ENCODE results near the gene KIF26B. TPM values are rescaled to one million over a fixed set of nuclear protein-coding genes. Genes with fewer than 3 reads are reported as not detected.
A peak's percentile ranks its signal among the peaks of the same experiment; 100 is the strongest.

KIF26B gene
- total and polyA plus RNA-seq, 4 donors: 10.9 to 37.1 (median 19.2) TPM

DNA sequence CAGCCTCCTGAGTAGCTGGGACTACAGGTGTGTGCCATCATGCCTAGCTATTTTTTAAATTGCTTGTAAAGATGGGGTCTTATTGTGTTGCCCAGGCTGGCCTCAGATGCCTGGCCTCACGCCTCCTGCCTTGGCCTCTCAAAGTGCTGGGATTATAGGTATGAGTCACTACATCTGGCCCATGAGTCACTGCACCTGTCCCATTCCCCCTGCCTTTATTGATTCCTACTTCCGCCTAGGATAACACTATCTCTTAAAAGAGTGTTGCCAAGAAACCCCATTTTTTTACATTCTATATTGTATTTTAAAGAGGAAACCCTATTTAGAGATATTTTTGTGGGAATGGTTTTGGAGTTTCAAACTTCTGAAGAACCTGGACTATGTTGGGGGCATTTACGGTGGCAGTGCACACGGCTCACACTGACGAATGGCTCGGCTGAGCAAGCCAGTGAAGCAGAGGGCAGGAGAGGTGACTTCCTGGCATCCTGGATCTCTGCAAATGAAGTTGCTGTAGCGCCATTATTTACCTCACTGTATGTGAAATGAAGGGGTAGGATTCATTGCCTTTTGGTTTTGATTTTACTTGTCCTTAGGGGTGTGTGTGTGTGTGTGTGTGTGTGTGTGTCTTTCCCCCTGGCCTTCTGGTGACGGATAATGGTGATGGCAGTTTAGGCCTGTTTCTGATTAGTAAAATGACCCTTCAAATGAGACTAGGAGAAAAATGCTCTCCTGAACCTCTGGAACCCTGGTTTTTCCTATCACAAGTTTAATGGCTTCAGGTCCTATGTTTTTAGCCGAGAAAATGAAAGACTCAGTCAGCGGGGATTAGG lies 22.5 kb downstream of the KIF26B start:
- Histone ChIP-seq H3K9me3 (ENCODE audit: control insufficient read depth, insufficient read depth, low read length) (no peaks in the 10 kb centered on the region), H3K4me1 (ENCODE audit: control insufficient read depth, insufficient read depth, low read length) (peaks cover 16% of the 10 kb centered on the region), H3K27ac (ENCODE audit: low read depth, low read length) (no peak overlapping the region), H3K36me3 (ENCODE audit: control insufficient read depth, insufficient read depth, low read length) (peaks cover 2% of the 10 kb centered on the region), H3K27me3 (ENCODE audit: control insufficient read depth, insufficient read depth, low read length) (no peaks in the 10 kb centered on the region), H3K4me3 (ENCODE audit: low read depth, low read length) (no peak overlapping the region)
- no peak for DNase-seq (ENCODE audit: low read depth in 4 of 6, low spot score in 6 of 6)
- WGBS (ENCODE audit: insufficient coverage): 89% methylated on average over 7 of the region's 10 CpGs

DNA sequence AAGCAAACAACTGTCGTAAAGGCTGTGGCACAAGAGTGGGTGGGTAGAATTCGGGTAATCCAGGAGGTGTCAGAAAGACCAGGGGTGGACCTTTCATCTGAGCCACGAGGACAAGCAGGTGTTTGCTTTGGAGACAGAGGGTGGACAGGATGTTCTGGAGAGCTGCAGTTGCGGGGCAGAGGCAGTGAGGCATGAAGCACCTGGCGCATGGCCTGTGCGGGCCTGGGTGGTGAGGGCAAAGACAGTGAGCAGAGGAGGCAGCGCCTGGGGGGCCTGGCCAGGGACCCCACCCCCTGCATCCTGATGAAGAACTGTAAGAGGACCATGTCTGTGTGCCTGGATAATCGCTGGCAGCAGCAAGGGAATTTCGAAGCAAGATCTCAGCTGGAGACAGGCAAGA lies 24.9 kb downstream of the KIF26B start:
- no peak overlapping the region for H3K4me3 ChIP-seq (ENCODE audit: low read depth, low read length)
- DNase-seq (ENCODE audit: low read depth in 4 of 6, low spot score in 6 of 6): no peak
- no peaks in the 10 kb centered on the region for H3K9me3 ChIP-seq (ENCODE audit: control insufficient read depth, insufficient read depth, low read length)
- peaks cover 2% of the 10 kb centered on the region for H3K36me3 ChIP-seq (ENCODE audit: control insufficient read depth, insufficient read depth, low read length)
- H3K4me1 ChIP-seq (ENCODE audit: control insufficient read depth, insufficient read depth, low read length): peaks cover 16% of the 10 kb centered on the region
- WGBS (ENCODE audit: insufficient coverage): 41% methylated on average over 9 of the region's 9 CpGs
- H3K27me3 ChIP-seq (ENCODE audit: control insufficient read depth, insufficient read depth, low read length): no peaks in the 10 kb centered on the region
- no peak overlapping the region for H3K27ac ChIP-seq (ENCODE audit: low read depth, low read length)

DNA sequence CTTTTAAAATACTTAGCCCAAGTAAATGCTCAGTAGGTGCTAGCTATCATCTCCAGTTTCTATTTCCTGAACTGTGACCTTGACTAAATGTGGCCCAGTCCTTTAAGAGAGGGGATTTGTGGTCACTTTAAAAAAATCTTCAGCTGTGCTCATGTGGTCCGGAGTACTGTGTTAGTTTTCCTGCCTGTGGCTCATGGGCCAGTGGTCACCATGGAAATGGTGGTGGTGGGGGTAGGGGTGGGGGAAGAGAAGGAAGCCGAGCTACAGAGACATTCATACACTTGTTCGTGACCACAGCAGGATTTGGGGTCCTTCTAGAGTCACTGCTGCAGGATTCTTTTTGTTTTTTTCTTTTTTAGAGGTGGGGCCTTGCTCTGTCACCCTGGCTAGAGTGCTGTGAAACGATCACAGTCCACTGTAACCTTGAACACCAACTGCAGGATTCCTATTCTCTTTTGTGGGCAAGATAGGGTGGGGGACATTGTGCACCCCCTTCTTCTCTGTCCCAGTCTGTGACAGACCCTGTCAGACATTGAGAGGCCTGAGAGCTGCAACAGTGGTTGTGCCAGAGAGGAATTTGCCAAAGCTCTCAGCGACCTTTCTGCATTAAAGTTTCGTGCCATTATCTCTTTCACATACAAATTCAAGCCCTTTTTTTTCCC lies 25.8 kb downstream of the KIF26B start:
- Histone ChIP-seq H3K4me3 (ENCODE audit: low read depth, low read length) (no peak overlapping the region), H3K27ac (ENCODE audit: low read depth, low read length) (no peak overlapping the region), H3K27me3 (ENCODE audit: control insufficient read depth, insufficient read depth, low read length) (no peaks in the 10 kb centered on the region), H3K9me3 (ENCODE audit: control insufficient read depth, insufficient read depth, low read length) (no peaks in the 10 kb centered on the region), H3K4me1 (ENCODE audit: control insufficient read depth, insufficient read depth, low read length) (peaks cover 16% of the 10 kb centered on the region), H3K36me3 (ENCODE audit: control insufficient read depth, insufficient read depth, low read length) (peaks cover 2% of the 10 kb centered on the region)
- peak in 1 of 6 donors; percentile 36 for DNase-seq (ENCODE audit: low read depth in 4 of 6, low spot score in 6 of 6)
- 10% methylated on average over 5 of the region's 6 CpGs for WGBS (ENCODE audit: insufficient coverage)

DNA sequence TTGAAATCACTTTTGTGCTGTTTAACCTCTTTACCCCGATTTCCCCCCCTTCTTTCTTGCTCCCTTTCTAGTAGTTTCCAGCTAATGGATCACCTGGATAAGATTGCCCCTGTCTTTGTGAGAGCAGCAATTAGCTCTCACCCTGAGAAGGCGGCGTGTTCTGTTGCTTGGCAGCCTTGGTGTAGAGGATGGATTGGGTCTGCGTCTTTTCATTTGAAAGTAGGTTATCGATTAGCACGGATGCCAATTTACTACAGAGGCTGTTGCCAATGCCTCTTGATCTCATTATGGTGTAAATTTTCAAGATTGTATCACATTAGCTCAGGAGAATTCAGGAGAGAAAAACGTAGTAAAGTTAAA lies 26.4 kb downstream of the KIF26B start:
- 26% methylated on average over 3 of the region's 7 CpGs for WGBS (ENCODE audit: insufficient coverage)
- Histone ChIP-seq H3K36me3 (ENCODE audit: control insufficient read depth, insufficient read depth, low read length) (peaks cover 2% of the 10 kb centered on the region), H3K27ac (ENCODE audit: low read depth, low read length) (no peak overlapping the region), H3K4me3 (ENCODE audit: low read depth, low read length) (no peak overlapping the region), H3K27me3 (ENCODE audit: control insufficient read depth, insufficient read depth, low read length) (no peaks in the 10 kb centered on the region), H3K9me3 (ENCODE audit: control insufficient read depth, insufficient read depth, low read length) (no peaks in the 10 kb centered on the region), H3K4me1 (ENCODE audit: control insufficient read depth, insufficient read depth, low read length) (peaks cover 16% of the 10 kb centered on the region)
- peak in 1 of 6 donors; percentile 54 for DNase-seq (ENCODE audit: low read depth in 4 of 6, low spot score in 6 of 6)

DNA sequence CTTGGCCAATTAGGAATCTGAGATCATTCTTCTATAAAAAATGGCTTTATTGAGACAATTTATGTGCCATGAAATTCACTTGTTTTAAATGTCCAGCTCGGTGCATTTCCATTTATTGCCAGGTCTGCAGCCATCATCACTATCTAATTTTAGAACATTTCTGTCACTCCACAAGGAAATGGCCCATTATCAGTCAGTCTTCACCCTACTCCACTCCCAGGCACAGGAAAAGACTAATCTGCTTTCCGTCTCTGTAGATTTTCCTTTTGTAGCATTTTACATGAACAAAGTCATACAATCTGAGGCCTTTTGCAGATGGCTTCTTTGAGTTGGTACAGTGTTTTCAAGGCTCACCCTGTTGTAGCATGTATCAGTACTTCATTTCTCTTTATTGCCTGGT lies 27.2 kb downstream of the KIF26B start:
- WGBS (ENCODE audit: insufficient coverage): 50% methylated on average over 1 of the region's 2 CpGs
- H3K27ac ChIP-seq (ENCODE audit: low read depth, low read length): no peak overlapping the region
- H3K4me1 ChIP-seq (ENCODE audit: control insufficient read depth, insufficient read depth, low read length): peaks cover 16% of the 10 kb centered on the region
- H3K9me3 ChIP-seq (ENCODE audit: control insufficient read depth, insufficient read depth, low read length): no peaks in the 10 kb centered on the region
- no peak for DNase-seq (ENCODE audit: low read depth in 4 of 6, low spot score in 6 of 6)
- H3K36me3 ChIP-seq (ENCODE audit: control insufficient read depth, insufficient read depth, low read length): peaks cover 2% of the 10 kb centered on the region
- H3K27me3 ChIP-seq (ENCODE audit: control insufficient read depth, insufficient read depth, low read length): no peaks in the 10 kb centered on the region
- H3K4me3 ChIP-seq (ENCODE audit: low read depth, low read length): no peak overlapping the region

DNA sequence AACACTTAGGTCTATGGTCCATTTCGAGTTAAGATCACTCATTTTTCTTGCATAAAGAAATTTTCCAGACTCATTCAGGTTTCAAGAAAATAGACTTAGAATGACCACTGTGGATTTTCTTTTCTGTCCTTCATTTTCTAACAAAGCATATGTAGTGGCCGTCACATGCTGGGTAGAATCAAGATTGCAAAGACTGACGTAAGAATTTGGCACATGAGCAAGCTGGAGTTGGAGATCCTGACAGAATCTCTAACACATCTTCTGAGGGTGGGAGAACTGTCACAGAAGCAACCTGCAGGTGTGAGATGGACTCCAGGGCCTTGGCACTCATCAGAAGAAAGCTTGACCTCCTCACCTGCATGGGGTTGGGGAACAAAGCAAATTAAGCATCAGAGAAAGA lies 28.6 kb downstream of the KIF26B start:
- no peak overlapping the region for H3K27ac ChIP-seq (ENCODE audit: low read depth, low read length)
- no CpG with 5 or more reads among the region's 3 CpGs for WGBS (ENCODE audit: insufficient coverage)
- peak in 1 of 6 donors; percentile 42 for DNase-seq (ENCODE audit: low read depth in 4 of 6, low spot score in 6 of 6)

DNA sequence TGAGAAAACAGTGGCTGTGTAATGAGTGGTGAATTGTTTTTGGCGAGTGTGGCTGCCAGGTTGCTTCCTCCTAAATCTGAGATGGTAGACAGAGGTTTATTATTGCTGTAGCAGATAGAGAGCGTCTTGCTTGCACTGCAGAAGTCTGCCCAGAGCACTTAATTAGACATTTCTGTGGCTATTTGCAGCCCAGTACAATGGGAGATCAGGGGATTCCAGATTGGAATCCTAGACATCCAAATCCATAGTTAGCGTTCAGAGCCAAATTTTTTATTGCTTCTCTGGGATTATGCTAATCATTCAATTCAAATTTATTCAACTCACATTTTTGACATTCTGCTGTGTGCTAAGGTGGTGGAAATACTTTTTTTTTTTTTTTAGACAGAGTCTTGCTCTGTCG lies 30.0 kb downstream of the KIF26B start:
- DNase-seq (ENCODE audit: low read depth in 4 of 6, low spot score in 6 of 6): peak in 1 of 6 donors; percentile 76
- H3K36me3 ChIP-seq (ENCODE audit: control insufficient read depth, insufficient read depth, low read length): peaks cover 1% of the 10 kb centered on the region
- H3K4me1 ChIP-seq (ENCODE audit: control insufficient read depth, insufficient read depth, low read length): peaks cover 9% of the 10 kb centered on the region
- H3K27ac ChIP-seq (ENCODE audit: low read depth, low read length): no peak overlapping the region
- no peaks in the 10 kb centered on the region for H3K9me3 ChIP-seq (ENCODE audit: control insufficient read depth, insufficient read depth, low read length)
- H3K27me3 ChIP-seq (ENCODE audit: control insufficient read depth, insufficient read depth, low read length): no peaks in the 10 kb centered on the region
- WGBS (ENCODE audit: insufficient coverage): 32% methylated on average over 3 of the region's 4 CpGs
- H3K4me3 ChIP-seq (ENCODE audit: low read depth, low read length): no peak overlapping the region

More for the DNA sequence above, 28.6 kb downstream of the KIF26B start:
- Histone ChIP-seq H3K4me1 (ENCODE audit: control insufficient read depth, insufficient read depth, low read length) (peaks cover 13% of the 10 kb centered on the region), H3K9me3 (ENCODE audit: control insufficient read depth, insufficient read depth, low read length) (no peaks in the 10 kb centered on the region), H3K4me3 (ENCODE audit: low read depth, low read length) (no peak overlapping the region), H3K27me3 (ENCODE audit: control insufficient read depth, insufficient read depth, low read length) (no peaks in the 10 kb centered on the region), H3K36me3 (ENCODE audit: control insufficient read depth, insufficient read depth, low read length) (peaks cover 2% of the 10 kb centered on the region)

DNA sequence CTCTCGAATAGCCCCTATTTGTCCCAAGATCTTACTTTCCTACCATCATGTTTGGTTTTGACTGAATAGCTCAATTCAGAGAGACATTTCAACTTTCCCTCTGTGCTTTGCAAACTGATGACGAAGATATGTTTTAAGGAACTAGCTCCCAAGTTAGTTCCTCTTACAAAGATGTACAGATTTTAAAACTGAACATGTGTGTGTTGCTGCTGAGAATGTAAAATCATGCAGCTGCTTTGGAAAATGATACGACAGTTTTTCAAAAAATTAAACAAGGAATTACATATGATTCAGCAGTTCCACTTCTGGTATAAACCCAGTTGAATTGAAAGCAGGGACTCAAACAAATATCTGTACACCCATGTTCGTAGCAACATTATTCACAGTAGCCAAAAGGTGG lies 33.6 kb downstream of the KIF26B start:
- 80% methylated on average over 1 of the region's 4 CpGs for WGBS (ENCODE audit: insufficient coverage)
- H3K4me3 ChIP-seq (ENCODE audit: low read depth, low read length): no peak overlapping the region
- no peaks in the 10 kb centered on the region for H3K4me1 ChIP-seq (ENCODE audit: control insufficient read depth, insufficient read depth, low read length)
- H3K27ac ChIP-seq (ENCODE audit: low read depth, low read length): no peak overlapping the region
- DNase-seq (ENCODE audit: low read depth in 4 of 6, low spot score in 6 of 6): no peak
- H3K27me3 ChIP-seq (ENCODE audit: control insufficient read depth, insufficient read depth, low read length): no peaks in the 10 kb centered on the region
- no peaks in the 10 kb centered on the region for H3K36me3 ChIP-seq (ENCODE audit: control insufficient read depth, insufficient read depth, low read length)
- no peaks in the 10 kb centered on the region for H3K9me3 ChIP-seq (ENCODE audit: control insufficient read depth, insufficient read depth, low read length)

DNA sequence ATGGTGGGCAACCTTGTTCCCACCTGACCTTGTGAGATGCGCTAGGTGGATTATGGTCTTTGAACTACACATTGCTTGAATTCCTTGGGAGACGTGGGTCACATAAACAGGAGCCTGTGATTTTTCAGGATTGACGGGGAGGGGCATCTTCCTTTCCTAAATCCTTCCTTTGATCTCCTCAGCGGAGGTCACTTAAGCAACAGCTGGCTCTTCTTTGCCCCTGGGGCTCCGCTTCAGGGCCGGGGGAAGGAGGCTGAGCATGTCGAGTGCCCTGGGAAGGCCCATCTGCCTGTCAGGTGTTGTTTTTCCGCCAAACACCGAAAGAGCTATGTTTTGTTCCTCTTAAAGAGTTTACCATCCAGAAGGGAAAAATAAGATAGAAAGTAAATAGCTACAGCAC lies 40.6 kb downstream of the KIF26B start:
- no peak for DNase-seq (ENCODE audit: low read depth in 4 of 6, low spot score in 6 of 6)
- Histone ChIP-seq H3K27me3 (ENCODE audit: control insufficient read depth, insufficient read depth, low read length) (no peaks in the 10 kb centered on the region), H3K4me3 (ENCODE audit: low read depth, low read length) (no peak overlapping the region), H3K27ac (ENCODE audit: low read depth, low read length) (no peak overlapping the region), H3K36me3 (ENCODE audit: control insufficient read depth, insufficient read depth, low read length) (no peaks in the 10 kb centered on the region), H3K9me3 (ENCODE audit: control insufficient read depth, insufficient read depth, low read length) (no peaks in the 10 kb centered on the region), H3K4me1 (ENCODE audit: control insufficient read depth, insufficient read depth, low read length) (no peaks in the 10 kb centered on the region)
- 57% methylated on average over 5 of the region's 9 CpGs for WGBS (ENCODE audit: insufficient coverage)

DNA sequence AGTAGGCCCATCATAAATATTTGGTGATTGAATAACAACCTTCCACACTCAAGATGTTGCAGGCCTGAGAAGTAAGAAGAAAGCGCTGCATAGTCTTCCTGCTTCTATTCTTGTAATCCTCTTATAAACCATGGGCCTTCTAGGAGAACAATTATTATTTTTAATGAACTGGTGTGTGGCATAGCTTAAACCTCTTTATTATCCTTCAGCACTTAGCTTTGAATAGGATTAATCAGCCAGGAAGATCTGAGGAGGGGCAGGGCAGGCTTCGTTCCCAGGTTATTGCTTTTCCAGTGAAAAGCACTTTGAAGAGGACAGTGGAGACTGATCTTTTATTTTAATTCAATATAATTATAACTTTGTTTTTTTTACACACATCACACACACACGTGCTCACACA lies 42.3 kb downstream of the KIF26B start:
- no peaks in the 10 kb centered on the region for H3K27me3 ChIP-seq (ENCODE audit: control insufficient read depth, insufficient read depth, low read length)
- H3K27ac ChIP-seq (ENCODE audit: low read depth, low read length): no peak overlapping the region
- H3K4me1 ChIP-seq (ENCODE audit: control insufficient read depth, insufficient read depth, low read length): no peaks in the 10 kb centered on the region
- H3K4me3 ChIP-seq (ENCODE audit: low read depth, low read length): no peak overlapping the region
- no peak for DNase-seq (ENCODE audit: low read depth in 4 of 6, low spot score in 6 of 6)
- no CpG with 5 or more reads among the region's 3 CpGs for WGBS (ENCODE audit: insufficient coverage)
- H3K9me3 ChIP-seq (ENCODE audit: control insufficient read depth, insufficient read depth, low read length): no peaks in the 10 kb centered on the region
- H3K36me3 ChIP-seq (ENCODE audit: control insufficient read depth, insufficient read depth, low read length): no peaks in the 10 kb centered on the region

Data from spinal cord (tissue), 10 donors.